DOHH2 (cell line): Measurements from ENCODE around the gene ERN1.

Experiments used
- EZH2phosphoT487 ChIP-seq: fragments of 200-600 bp; sonication (generic); IDR thresholded peaks from 2 replicates; pipeline ENCODE4 v1.6.1; 2017; ENCODE audit warnings: borderline replicate concordance, mild to moderate bottlenecking, antibody characterized with exemption, low read length, moderate library complexity, mixed read lengths
- TF ChIP-seq, protein P1 (sequence below): fragments of 200-600 bp; sonication (generic); IDR thresholded peaks from one replicate; pipeline ENCODE4 v1.5.1; 2014; ENCODE audit warnings: antibody characterized with exemption, mild to moderate bottlenecking, low read depth, low read length; ENCODE audit not compliant: poor library complexity, severe bottlenecking

DNA sequence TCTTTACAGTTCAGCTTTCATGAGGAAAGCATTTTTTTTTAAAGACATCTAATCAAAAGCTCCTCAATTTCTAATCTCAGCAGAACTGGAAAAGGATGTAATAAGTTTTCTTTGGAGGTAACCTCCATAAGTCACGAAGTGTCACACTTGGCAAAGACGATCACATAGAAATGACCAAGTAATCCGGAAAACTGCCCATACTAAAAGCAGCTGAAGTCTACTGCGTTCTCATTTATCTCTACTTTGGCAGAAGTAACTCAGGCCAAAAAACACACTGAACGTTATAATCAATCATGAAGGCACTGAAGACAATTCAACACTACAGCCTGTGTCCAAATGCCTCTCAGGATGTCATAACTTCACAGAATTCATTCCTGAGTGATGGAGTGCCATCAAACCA is 39.8 kb downstream of the ERN1 start:
- TF ChIP-seq, protein P1, sequence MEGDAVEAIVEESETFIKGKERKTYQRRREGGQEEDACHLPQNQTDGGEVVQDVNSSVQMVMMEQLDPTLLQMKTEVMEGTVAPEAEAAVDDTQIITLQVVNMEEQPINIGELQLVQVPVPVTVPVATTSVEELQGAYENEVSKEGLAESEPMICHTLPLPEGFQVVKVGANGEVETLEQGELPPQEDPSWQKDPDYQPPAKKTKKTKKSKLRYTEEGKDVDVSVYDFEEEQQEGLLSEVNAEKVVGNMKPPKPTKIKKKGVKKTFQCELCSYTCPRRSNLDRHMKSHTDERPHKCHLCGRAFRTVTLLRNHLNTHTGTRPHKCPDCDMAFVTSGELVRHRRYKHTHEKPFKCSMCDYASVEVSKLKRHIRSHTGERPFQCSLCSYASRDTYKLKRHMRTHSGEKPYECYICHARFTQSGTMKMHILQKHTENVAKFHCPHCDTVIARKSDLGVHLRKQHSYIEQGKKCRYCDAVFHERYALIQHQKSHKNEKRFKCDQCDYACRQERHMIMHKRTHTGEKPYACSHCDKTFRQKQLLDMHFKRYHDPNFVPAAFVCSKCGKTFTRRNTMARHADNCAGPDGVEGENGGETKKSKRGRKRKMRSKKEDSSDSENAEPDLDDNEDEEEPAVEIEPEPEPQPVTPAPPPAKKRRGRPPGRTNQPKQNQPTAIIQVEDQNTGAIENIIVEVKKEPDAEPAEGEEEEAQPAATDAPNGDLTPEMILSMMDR: no peak
- no peak for TF ChIP-seq EZH2phosphoT487
